Breast epithelium (tissue), 3 donors: ENCODE measurements around the gene BANF1.

Experiments used
- CTCF ChIP-seq, 3 donors: fragments of 450-650 bp; IDR thresholded peaks; one replicate each; pipeline ENCODE4 v1.5.1; 2016 to 2017; ENCODE audit warnings: antibody characterized with exemption in 3 of 3, mild to moderate bottlenecking in 3 of 3, moderate library complexity in 3 of 3
- POLR2A ChIP-seq: fragments of 450-650 bp; IDR thresholded peaks from one replicate; pipeline ENCODE4 v1.6.1; 2016; ENCODE audit warnings: antibody characterized with exemption, mild to moderate bottlenecking, moderate library complexity

- TF ChIP-seq CTCF (IDR thresholded peaks at IDR 0.05) = no peak
- no peak for TF ChIP-seq POLR2A
Observed at GRCh38 chr11:66015454-66015881, 13.2 kb downstream of the BANF1 start.
